Panc1 (cell line): ENCODE measurements around the gene TMTC2. TPM values are rescaled to one million over a fixed set of nuclear protein-coding genes. Genes with fewer than 3 reads are reported as not detected.
"Not testable (repeated sequence)": the region's sequence is repeated elsewhere in the genome, so short reads cannot be mapped to it uniquely, and the experiment has no call there.

Experiments used
- ATAC-seq: fragments of 200-7000 bp; cut with Tn5 transposase; 2 replicates; pipeline ENCODE4 v1.9.1; 2020; ENCODE audit warnings: mild to moderate bottlenecking, moderate library complexity
- BruUV-seq: library from RNA; stranded (reverse); fragments of 400-500 nt; replicated peaks from 2 replicates; lab custom pipeline; 2021; lab: Mats Ljungman, UMichigan
- CTCF ChIA-PET: fragments of 300-600 bp; sonication (Branson Sonifier 250); formaldehyde crosslinking; loops from one replicate; lab custom pipeline; 2022; ENCODE audit warnings: antibody characterized with exemption; lab: Charles Lee
- POLR2A ChIA-PET: fragments of 300-600 bp; sonication (Branson Sonifier 250); formaldehyde crosslinking; loops from one replicate; lab custom pipeline; 2022; ENCODE audit warnings: antibody characterized with exemption; lab: Charles Lee
- DNase-seq: peaks from one replicate; pipeline ENCODE4 v3.0.0-alpha.2; 2010; ENCODE audit warnings: low read depth, low spot score
- H3K27ac ChIP-seq: 2 replicates; pipeline ENCODE4 v1.5.1; 2011; ENCODE audit warnings: mild to moderate bottlenecking, low read length, inconsistent platforms
- H3K27me3 ChIP-seq: fragments of 200-500 bp; sonication (Bioruptor generic); 2 replicates; pipeline ENCODE4 v1.6.0; 2014; ENCODE audit warnings: low read length, inconsistent platforms; ENCODE audit not compliant: control insufficient read depth, insufficient read depth
- H3K36me3 ChIP-seq: fragments of 200-500 bp; sonication (Bioruptor generic); 2 replicates; pipeline ENCODE4 v1.5.1; 2014; ENCODE audit warnings: inconsistent platforms, mild to moderate bottlenecking, low read length, moderate library complexity; ENCODE audit not compliant: control insufficient read depth, insufficient read depth
- H3K4me1 ChIP-seq: 2 replicates; pipeline ENCODE4 v1.5.1; 2011; ENCODE audit warnings: inconsistent platforms, mild to moderate bottlenecking, low read length, moderate library complexity; ENCODE audit not compliant: control insufficient read depth, insufficient read depth
- H3K4me3 ChIP-seq, 2 experiments: 2 replicates each; pipeline ENCODE4 v1.5.1; 2011 to 2012; ENCODE audit warnings: low read depth in 2 of 2, low read length in 2 of 2, mild to moderate bottlenecking in 2 of 2, inconsistent platforms in 1 of 2, moderate library complexity in 1 of 2
- H3K9me3 ChIP-seq: fragments of 200-500 bp; sonication (Bioruptor generic); 2 replicates; pipeline ENCODE4 v1.5.1; 2014; ENCODE audit warnings: low read depth, mild to moderate bottlenecking, inconsistent platforms, low read length, moderate library complexity; ENCODE audit not compliant: control insufficient read depth, insufficient read depth
- POLR2AphosphoS5 ChIP-seq: IDR thresholded peaks from 2 replicates; pipeline ENCODE4 v1.6.1; 2012; ENCODE audit warnings: mild to moderate bottlenecking, low read depth, low read length, moderate library complexity
- SIN3A ChIP-seq: IDR thresholded peaks from 2 replicates; pipeline ENCODE4 v1.6.1; 2012; ENCODE audit warnings: low read depth, mild to moderate bottlenecking, low read length, moderate library complexity, borderline replicate concordance; ENCODE audit not compliant: insufficient read depth
- TCF7L2 ChIP-seq: IDR thresholded peaks from 2 replicates; pipeline ENCODE4 v1.6.1; 2011; ENCODE audit warnings: mild to moderate bottlenecking, low read depth, low read length, inconsistent platforms
- in situ Hi-C: cut with HindIII; loops from 2 replicates; pipeline ENCODE4 v1.10.0; 2016; ENCODE audit warnings: low sequenced_read_pairs, low pct_unique_long_range_greater_than_20kb
- intact Hi-C: fragments of 100-400 bp; cut with micrococcal nuclease; formaldehyde crosslinking; loops from one replicate; pipeline ENCODE4 v1.10.0; 2022; ENCODE audit not compliant: unreplicated experiment
- total RNA-seq: library from RNA; stranded (reverse); gene quantifications from one replicate; pipeline ENCODE4 v1.2.1, GENCODE V29; 2021; ENCODE audit not compliant: unreplicated experiment
- TF ChIP-seq, protein P1 (sequence below): fragments of 450-650 bp; IDR thresholded peaks from 2 replicates; pipeline ENCODE4 v1.5.1; 2017; ENCODE audit warnings: mild to moderate bottlenecking
- TF ChIP-seq, protein P2 (sequence below), 2 experiments: IDR thresholded peaks; 2 replicates each; pipeline ENCODE4 v1.6.1; 2011 to 2012; ENCODE audit warnings: low read depth in 2 of 2, control low read depth in 1 of 2, low read length in 1 of 2, mild to moderate bottlenecking in 1 of 2, moderate library complexity in 1 of 2; ENCODE audit not compliant: insufficient read depth in 1 of 2

The TMTC2 gene
- total RNA-seq, 1 experiment from 2014 or later, result 5.7 TPM

DNA sequence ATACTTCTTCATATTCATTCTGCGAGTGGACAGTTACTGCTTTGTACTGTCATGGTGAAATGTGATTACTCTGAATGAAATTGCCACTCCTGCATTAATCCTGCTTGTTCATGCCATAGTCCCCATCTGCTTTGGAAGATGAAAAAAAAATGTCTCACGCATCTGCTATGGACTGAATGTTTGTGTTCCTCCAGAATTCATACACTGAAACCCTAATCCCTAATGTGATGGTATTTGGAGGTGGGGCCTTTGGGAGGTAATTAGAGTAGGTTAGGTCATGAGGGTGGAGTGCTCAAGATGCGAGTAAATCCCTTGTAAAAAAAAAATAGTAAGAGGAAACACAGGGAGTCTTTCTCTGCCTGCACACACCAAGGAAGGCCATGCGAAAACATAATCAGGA is 427.2 kb downstream of the TMTC2 start:
- Histone ChIP-seq H3K4me3 (no peak overlapping the region), H3K9me3 (no peaks in the 10 kb centered on the region), H3K27ac (no peak overlapping the region), H3K4me1 (no peaks in the 10 kb centered on the region), H3K36me3 (no peaks in the 10 kb centered on the region), H3K27me3 (no peaks in the 10 kb centered on the region)
- DNase-seq (no peak), ATAC-seq (no peak)
- BruUV-seq, result no TSS peak
- ChIA-PET CTCF (no interaction called here), POLR2A (no interaction called here)
- intact Hi-C loops (no loop called here), in situ Hi-C loops (no loop called here)
- TF ChIP-seq SIN3A (no peak), TCF7L2 (no peak), POLR2AphosphoS5 (no peak)
- TF ChIP-seq, protein P1, sequence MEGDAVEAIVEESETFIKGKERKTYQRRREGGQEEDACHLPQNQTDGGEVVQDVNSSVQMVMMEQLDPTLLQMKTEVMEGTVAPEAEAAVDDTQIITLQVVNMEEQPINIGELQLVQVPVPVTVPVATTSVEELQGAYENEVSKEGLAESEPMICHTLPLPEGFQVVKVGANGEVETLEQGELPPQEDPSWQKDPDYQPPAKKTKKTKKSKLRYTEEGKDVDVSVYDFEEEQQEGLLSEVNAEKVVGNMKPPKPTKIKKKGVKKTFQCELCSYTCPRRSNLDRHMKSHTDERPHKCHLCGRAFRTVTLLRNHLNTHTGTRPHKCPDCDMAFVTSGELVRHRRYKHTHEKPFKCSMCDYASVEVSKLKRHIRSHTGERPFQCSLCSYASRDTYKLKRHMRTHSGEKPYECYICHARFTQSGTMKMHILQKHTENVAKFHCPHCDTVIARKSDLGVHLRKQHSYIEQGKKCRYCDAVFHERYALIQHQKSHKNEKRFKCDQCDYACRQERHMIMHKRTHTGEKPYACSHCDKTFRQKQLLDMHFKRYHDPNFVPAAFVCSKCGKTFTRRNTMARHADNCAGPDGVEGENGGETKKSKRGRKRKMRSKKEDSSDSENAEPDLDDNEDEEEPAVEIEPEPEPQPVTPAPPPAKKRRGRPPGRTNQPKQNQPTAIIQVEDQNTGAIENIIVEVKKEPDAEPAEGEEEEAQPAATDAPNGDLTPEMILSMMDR, result no peak
- TF ChIP-seq, protein P2, sequence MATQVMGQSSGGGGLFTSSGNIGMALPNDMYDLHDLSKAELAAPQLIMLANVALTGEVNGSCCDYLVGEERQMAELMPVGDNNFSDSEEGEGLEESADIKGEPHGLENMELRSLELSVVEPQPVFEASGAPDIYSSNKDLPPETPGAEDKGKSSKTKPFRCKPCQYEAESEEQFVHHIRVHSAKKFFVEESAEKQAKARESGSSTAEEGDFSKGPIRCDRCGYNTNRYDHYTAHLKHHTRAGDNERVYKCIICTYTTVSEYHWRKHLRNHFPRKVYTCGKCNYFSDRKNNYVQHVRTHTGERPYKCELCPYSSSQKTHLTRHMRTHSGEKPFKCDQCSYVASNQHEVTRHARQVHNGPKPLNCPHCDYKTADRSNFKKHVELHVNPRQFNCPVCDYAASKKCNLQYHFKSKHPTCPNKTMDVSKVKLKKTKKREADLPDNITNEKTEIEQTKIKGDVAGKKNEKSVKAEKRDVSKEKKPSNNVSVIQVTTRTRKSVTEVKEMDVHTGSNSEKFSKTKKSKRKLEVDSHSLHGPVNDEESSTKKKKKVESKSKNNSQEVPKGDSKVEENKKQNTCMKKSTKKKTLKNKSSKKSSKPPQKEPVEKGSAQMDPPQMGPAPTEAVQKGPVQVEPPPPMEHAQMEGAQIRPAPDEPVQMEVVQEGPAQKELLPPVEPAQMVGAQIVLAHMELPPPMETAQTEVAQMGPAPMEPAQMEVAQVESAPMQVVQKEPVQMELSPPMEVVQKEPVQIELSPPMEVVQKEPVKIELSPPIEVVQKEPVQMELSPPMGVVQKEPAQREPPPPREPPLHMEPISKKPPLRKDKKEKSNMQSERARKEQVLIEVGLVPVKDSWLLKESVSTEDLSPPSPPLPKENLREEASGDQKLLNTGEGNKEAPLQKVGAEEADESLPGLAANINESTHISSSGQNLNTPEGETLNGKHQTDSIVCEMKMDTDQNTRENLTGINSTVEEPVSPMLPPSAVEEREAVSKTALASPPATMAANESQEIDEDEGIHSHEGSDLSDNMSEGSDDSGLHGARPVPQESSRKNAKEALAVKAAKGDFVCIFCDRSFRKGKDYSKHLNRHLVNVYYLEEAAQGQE (IDR thresholded peaks at IDR 0.05; ENCODE audit: insufficient read depth in 1 of 2, low read depth in 2 of 2, low read length in 1 of 2), result no peak

DNA sequence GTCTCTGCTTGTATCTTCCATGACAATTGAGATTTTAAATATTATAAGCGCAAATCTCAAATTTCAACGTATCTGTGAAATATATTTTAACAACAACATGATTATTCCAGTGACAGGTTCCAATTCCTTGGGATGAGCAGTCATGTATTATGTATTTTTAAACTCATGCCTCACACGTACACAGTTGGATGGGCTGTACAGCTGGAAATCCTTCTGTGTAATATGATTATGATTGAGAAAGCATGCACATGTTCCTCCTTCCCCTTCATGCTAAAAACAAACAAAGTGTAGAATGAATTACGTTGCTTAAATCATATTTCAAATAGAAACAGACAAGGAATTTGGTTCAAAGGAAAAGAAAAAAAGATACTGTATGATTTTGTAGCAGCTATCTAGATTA is 428.3 kb downstream of the TMTC2 start:
- ATAC-seq (no peak), DNase-seq (no peak)
- Histone ChIP-seq H3K4me3 (no peak overlapping the region), H3K27me3 (no peaks in the 10 kb centered on the region), H3K36me3 (no peaks in the 10 kb centered on the region), H3K4me1 (no peaks in the 10 kb centered on the region), H3K27ac (no peak overlapping the region), H3K9me3 (no peaks in the 10 kb centered on the region)
- ChIA-PET CTCF (no interaction called here), POLR2A (no interaction called here)
- in situ Hi-C loops (no loop called here), intact Hi-C loops (no loop called here)
- TF ChIP-seq, protein P1, result no peak
- TF ChIP-seq, protein P2 (IDR thresholded peaks at IDR 0.05; ENCODE audit: insufficient read depth in 1 of 2, low read depth in 2 of 2, low read length in 1 of 2), result no peak
- TF ChIP-seq POLR2AphosphoS5 (no peak), TCF7L2 (no peak), SIN3A (no peak)
- BruUV-seq, result no TSS peak

DNA sequence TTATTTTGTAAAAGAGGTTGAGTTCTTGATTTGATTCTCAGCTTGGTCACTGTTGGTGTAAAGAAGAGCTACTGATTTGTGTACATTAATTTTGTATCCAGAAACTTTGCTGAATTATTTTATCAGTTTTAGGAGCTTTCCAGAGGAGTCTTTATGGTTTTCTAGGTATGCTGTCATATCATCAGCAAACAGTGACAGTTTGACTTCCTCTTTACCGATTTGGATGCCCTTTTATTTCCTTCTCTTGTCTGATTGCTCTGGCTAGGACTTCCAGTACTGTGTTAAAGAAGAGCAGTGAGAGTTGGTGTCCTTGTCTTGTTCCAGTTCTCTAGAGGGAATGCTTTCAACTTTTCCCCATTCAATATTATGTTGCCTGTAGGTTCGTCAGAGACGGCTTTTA is 431.2 kb downstream of the TMTC2 start:
- BruUV-seq, CTCF ChIA-PET, intact Hi-C loops, H3K4me1 ChIP-seq, H3K4me3 ChIP-seq, H3K36me3 ChIP-seq, DNase-seq, H3K27me3 ChIP-seq, H3K27ac ChIP-seq, in situ Hi-C loops, H3K9me3 ChIP-seq, ATAC-seq, POLR2A ChIA-PET: not testable (repeated sequence)
